HCT116 (cell line): Measurements from ENCODE around the gene MGST2. TPM values are rescaled to one million over a fixed set of nuclear protein-coding genes. Genes with fewer than 3 reads are reported as not detected.

Experiments used
- ATAC-seq: fragments of 200-7000 bp; cut with Tn5 transposase; 2 replicates; pipeline ENCODE4 v1.9.1; 2020; ENCODE audit warnings: mild to moderate bottlenecking, moderate library complexity
- BruUV-seq: library from RNA; stranded (reverse); fragments of 400-500 nt; replicated peaks from 2 replicates; lab custom pipeline; 2021; lab: Mats Ljungman, UMichigan
- CTCF ChIA-PET: fragments of 300-600 bp; sonication (Branson Sonifier 250); formaldehyde crosslinking; loops from one replicate; lab custom pipeline; 2021; ENCODE audit warnings: antibody characterized with exemption; lab: Charles Lee
- POLR2A ChIA-PET: fragments of 300-600, 350-600 bp; sonication (Branson Sonifier 250); formaldehyde crosslinking; loops from one replicate; lab custom pipeline; 2021; ENCODE audit warnings: antibody characterized with exemption; lab: Charles Lee
- RAD21 ChIA-PET, 2 experiments: fragments of 300-600 bp; sonication (Branson Sonifier 250); formaldehyde crosslinking; loops; one replicate each; lab custom pipeline; 2023; ENCODE audit warnings: low total read pairs in 2 of 2; ENCODE audit not compliant: uncharacterized antibody in 2 of 2, unreplicated experiment in 2 of 2, low non-redundant PET in 1 of 2; lab: Charles Lee
- DNase-seq: peaks from one replicate; pipeline ENCODE4 v3.0.0-alpha.2; 2010; ENCODE audit warnings: low read depth, low spot score
- H2AFZ ChIP-seq: fragments of 200-600 bp; shearing (Covaris generic), sonication (generic); 2 replicates; pipeline ENCODE4 v1.6.1; 2017; ENCODE audit warnings: low read depth, mixed run types, mixed read lengths, antibody characterized with exemption, low read length; ENCODE audit not compliant: poor library complexity, severe bottlenecking
- H3K27ac ChIP-seq: 2 replicates; pipeline ENCODE4 v1.5.1; 2012; ENCODE audit warnings: low read depth, low read length
- H3K27me3 ChIP-seq: fragments of 200-600 bp; sonication (generic); 2 replicates; pipeline ENCODE4 v1.6.1; 2016; ENCODE audit warnings: mixed run types, low read length, mixed read lengths; ENCODE audit not compliant: insufficient read depth
- H3K36me3 ChIP-seq, 2 experiments: fragments of 200-500 bp in 1 of 2; fragments of 200-600 bp in 1 of 2; sonication (Bioruptor generic) in 1 of 2; sonication (generic) in 1 of 2; 2 replicates each; pipeline versions ENCODE4 v1.5.1 to v1.6.1; 2014 to 2016; ENCODE audit warnings: low read length in 2 of 2, inconsistent platforms in 1 of 2, mixed read lengths in 1 of 2, mixed run types in 1 of 2; ENCODE audit not compliant: insufficient read depth in 2 of 2, control insufficient read depth in 1 of 2
- H3K4me1 ChIP-seq, 2 experiments: fragments of 200-600 bp in 1 of 2; sonication (generic) in 1 of 2; 2 replicates each; pipeline versions ENCODE4 v1.5.1 to v1.6.1; 2012 to 2017; ENCODE audit warnings: low read length in 2 of 2, inconsistent platforms in 1 of 2, mild to moderate bottlenecking in 1 of 2, mixed read lengths in 1 of 2, mixed run types in 1 of 2, moderate library complexity in 1 of 2; ENCODE audit not compliant: insufficient read depth in 2 of 2, control insufficient read depth in 1 of 2
- H3K4me2 ChIP-seq: fragments of 200-600 bp; sonication (generic); 2 replicates; pipeline ENCODE4 v1.6.1; 2017; ENCODE audit warnings: mixed run types, low read length, mixed read lengths
- H3K4me3 ChIP-seq, 2 experiments: fragments of 200-600 bp in 1 of 2; sonication (generic) in 1 of 2; replicated peaks in 1 of 2; 2 replicates each; pipeline ENCODE4 v1.5.1; 2011 to 2016; ENCODE audit warnings: low read length in 2 of 2, control low read depth in 1 of 2, low read depth in 1 of 2, mild to moderate bottlenecking in 1 of 2, mixed read lengths in 1 of 2, mixed run types in 1 of 2
- H3K79me2 ChIP-seq: fragments of 200-600 bp; sonication (generic); 2 replicates; pipeline ENCODE4 v1.6.1; 2017; ENCODE audit warnings: mild to moderate bottlenecking, mixed run types, low read length, moderate library complexity, mixed read lengths; ENCODE audit not compliant: insufficient read depth
- H3K9ac ChIP-seq: fragments of 200-600 bp; sonication (generic); 2 replicates; pipeline ENCODE4 v1.6.1; 2016; ENCODE audit warnings: low read length, mixed read lengths
- H3K9me2 ChIP-seq: fragments of 200-600 bp; sonication (generic), shearing (Covaris generic); 2 replicates; pipeline ENCODE4 v1.6.1; 2017; ENCODE audit warnings: mixed run types, mild to moderate bottlenecking, moderate library complexity; ENCODE audit not compliant: insufficient read depth
- H3K9me3 ChIP-seq, 2 experiments: fragments of 200-500 bp in 1 of 2; fragments of 200-600 bp in 1 of 2; sonication (Bioruptor generic) in 1 of 2; sonication (generic) in 1 of 2; 2 replicates each; pipeline ENCODE4 v1.6.1; 2014 to 2017; ENCODE audit warnings: low read length in 2 of 2, mixed read lengths in 2 of 2, inconsistent platforms in 1 of 2, low read depth in 1 of 2, mild to moderate bottlenecking in 1 of 2, mixed run types in 1 of 2, moderate library complexity in 1 of 2; ENCODE audit not compliant: control insufficient read depth in 1 of 2, insufficient read depth in 1 of 2
- H4K20me1 ChIP-seq: fragments of 200-600 bp; sonication (generic), shearing (Covaris generic); 2 replicates; pipeline ENCODE4 v1.6.1; 2017; ENCODE audit warnings: mixed run types, mild to moderate bottlenecking, moderate library complexity; ENCODE audit not compliant: insufficient read depth
- CBX3 ChIP-seq: IDR thresholded peaks from 2 replicates; pipeline ENCODE4 v1.6.1; 2012; ENCODE audit warnings: low read depth
- FOSL1 ChIP-seq: IDR thresholded peaks from 2 replicates; pipeline ENCODE4 v1.6.1; 2012; ENCODE audit warnings: low read depth
- POLR2AphosphoS5 ChIP-seq: IDR thresholded peaks from 2 replicates; pipeline ENCODE4 v1.6.1; 2011; ENCODE audit warnings: mild to moderate bottlenecking, low read depth, low read length, moderate library complexity
- RAD21 ChIP-seq: IDR thresholded peaks from 2 replicates; pipeline ENCODE4 v1.6.1; 2012; ENCODE audit warnings: low read depth, mild to moderate bottlenecking
- SRF ChIP-seq: IDR thresholded peaks from 2 replicates; pipeline ENCODE4 v1.6.1; 2012; ENCODE audit warnings: low read depth
- TCF7L2 ChIP-seq: IDR thresholded peaks from 2 replicates; pipeline ENCODE4 v1.7.0; 2011; ENCODE audit warnings: borderline replicate concordance, inconsistent platforms; ENCODE audit not compliant: insufficient read depth, insufficient read length; ENCODE audit errors: extremely low read depth
- ZFX ChIP-seq: fragments of 450-650 bp; IDR thresholded peaks from 2 replicates; pipeline ENCODE4 v1.6.1; 2017
- intact Hi-C: fragments of 100-400 bp; cut with micrococcal nuclease; formaldehyde crosslinking; loops from 2 replicates; pipeline ENCODE4 v1.10.0; 2022
- total RNA-seq: library from RNA; stranded (reverse); gene quantifications from one replicate; pipeline ENCODE4 v1.2.1, GENCODE V29; 2021; ENCODE audit not compliant: unreplicated experiment
- TF ChIP-seq, protein P1 (sequence below): IDR thresholded peaks from 2 replicates; pipeline ENCODE4 v1.6.1; 2011; ENCODE audit warnings: mild to moderate bottlenecking, low read length, moderate library complexity; ENCODE audit not compliant: insufficient replicate concordance; ENCODE audit errors: extremely low read depth
- TF ChIP-seq, protein P2 (sequence below): IDR thresholded peaks from 2 replicates; pipeline ENCODE4 v1.6.1; 2012
- TF ChIP-seq, protein P3 (sequence below), 3 experiments: fragments of 200-600 bp in 1 of 3; sonication (generic) in 1 of 3; IDR thresholded peaks in 2 of 3; conservative IDR thresholded peaks in 1 of 3; 2 replicates each; pipeline ENCODE4 v1.5.1; 2012 to 2017; ENCODE audit warnings: low read depth in 2 of 3, low read length in 2 of 3, antibody characterized with exemption in 1 of 3, borderline replicate concordance in 1 of 3, control low read depth in 1 of 3, mild to moderate bottlenecking in 1 of 3, mixed read lengths in 1 of 3, mixed run types in 1 of 3, moderate library complexity in 1 of 3; ENCODE audit not compliant: insufficient read depth in 1 of 3

MGST2 gene
- total RNA-seq, 1 experiment from 2014 or later, result 24.3 TPM

DNA sequence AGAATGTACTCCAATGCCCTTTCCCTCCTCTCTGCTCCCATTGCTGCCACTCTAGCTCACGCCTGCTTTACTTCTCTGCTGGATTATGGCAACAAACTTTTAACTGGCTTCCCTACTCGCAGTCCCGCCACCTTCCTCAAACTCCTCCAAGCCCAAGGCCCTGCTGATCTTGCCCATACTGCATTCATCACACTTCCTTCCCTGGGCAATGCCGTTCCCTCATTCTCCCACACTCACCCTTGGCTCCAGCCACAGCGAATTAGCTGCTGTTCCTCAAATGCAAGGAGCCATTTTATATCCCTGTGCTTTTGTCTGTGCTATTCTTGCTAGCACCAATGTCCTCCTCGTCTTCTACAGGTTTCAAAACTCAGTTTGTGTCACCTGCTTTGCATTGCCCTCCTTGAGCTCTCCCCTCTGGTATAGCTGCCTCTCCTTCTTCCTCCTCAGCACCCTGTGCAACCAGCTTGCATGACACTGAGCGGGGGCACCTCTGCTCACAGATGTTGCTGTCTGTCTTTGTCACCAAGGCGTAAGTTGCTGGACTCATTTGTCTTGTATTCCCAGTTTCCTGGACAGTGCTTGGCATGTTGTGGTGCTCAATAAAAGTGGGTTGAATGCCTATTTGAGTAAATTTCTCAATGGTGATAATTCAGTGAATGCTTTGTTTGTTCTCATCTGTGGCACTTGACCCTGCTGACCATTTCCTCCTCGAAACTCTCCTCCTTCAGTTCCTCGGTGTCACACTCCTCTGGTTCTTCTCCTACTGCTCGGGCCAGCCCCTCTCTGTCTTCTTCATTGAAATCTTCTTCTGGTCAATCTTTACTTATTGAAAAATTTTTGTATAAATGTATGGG lies 22.4 kb upstream of the MGST2 start:
- no peak for DNase-seq
- Histone ChIP-seq H3K27me3 (no peaks in the 10 kb centered on the region), H4K20me1 (no peaks in the 10 kb centered on the region), H3K9me2 (no peaks in the 10 kb centered on the region), H3K4me1 (peaks cover 0 to 4% of the 10 kb centered on the region in 2 experiments; a peak in 1 of 4 replicates)
- intact Hi-C loops, result loop anchor here (10.0 kb wide), 1 partner anchor 608 kb away; no protein-coding TSS in a partner anchor
- TF ChIP-seq POLR2AphosphoS5 (no peak), CBX3 (no peak), ZFX (no peak), RAD21 (no peak), SRF (no peak), TCF7L2 (no peak), FOSL1 (no peak)
- TF ChIP-seq, protein P1, sequence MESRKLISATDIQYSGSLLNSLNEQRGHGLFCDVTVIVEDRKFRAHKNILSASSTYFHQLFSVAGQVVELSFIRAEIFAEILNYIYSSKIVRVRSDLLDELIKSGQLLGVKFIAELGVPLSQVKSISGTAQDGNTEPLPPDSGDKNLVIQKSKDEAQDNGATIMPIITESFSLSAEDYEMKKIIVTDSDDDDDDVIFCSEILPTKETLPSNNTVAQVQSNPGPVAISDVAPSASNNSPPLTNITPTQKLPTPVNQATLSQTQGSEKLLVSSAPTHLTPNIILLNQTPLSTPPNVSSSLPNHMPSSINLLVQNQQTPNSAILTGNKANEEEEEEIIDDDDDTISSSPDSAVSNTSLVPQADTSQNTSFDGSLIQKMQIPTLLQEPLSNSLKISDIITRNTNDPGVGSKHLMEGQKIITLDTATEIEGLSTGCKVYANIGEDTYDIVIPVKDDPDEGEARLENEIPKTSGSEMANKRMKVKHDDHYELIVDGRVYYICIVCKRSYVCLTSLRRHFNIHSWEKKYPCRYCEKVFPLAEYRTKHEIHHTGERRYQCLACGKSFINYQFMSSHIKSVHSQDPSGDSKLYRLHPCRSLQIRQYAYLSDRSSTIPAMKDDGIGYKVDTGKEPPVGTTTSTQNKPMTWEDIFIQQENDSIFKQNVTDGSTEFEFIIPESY, result no peak
- TF ChIP-seq, protein P2, sequence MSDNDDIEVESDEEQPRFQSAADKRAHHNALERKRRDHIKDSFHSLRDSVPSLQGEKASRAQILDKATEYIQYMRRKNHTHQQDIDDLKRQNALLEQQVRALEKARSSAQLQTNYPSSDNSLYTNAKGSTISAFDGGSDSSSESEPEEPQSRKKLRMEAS, result no peak
- TF ChIP-seq, protein P3, sequence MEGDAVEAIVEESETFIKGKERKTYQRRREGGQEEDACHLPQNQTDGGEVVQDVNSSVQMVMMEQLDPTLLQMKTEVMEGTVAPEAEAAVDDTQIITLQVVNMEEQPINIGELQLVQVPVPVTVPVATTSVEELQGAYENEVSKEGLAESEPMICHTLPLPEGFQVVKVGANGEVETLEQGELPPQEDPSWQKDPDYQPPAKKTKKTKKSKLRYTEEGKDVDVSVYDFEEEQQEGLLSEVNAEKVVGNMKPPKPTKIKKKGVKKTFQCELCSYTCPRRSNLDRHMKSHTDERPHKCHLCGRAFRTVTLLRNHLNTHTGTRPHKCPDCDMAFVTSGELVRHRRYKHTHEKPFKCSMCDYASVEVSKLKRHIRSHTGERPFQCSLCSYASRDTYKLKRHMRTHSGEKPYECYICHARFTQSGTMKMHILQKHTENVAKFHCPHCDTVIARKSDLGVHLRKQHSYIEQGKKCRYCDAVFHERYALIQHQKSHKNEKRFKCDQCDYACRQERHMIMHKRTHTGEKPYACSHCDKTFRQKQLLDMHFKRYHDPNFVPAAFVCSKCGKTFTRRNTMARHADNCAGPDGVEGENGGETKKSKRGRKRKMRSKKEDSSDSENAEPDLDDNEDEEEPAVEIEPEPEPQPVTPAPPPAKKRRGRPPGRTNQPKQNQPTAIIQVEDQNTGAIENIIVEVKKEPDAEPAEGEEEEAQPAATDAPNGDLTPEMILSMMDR (IDR thresholded peaks at IDR 0.05 in 2 of 3, conservative IDR thresholded peaks at IDR 0.05 in 1 of 3; ENCODE audit: borderline replicate concordance in 1 of 3, insufficient read depth in 1 of 3, low read depth in 2 of 3, low read length in 2 of 3), result no peak
- TF ChIP-seq, all 23 proteins: peak for 0
- H3K9ac ChIP-seq, result no peak overlapping the region
- H2AFZ ChIP-seq, result no peak overlapping the region
- no peaks in the 10 kb centered on the region for H3K79me2 ChIP-seq
- RAD21 ChIA-PET, result no interaction called here
- H3K27ac ChIP-seq, result no peak overlapping the region
- no peaks in the 10 kb centered on the region for H3K9me3 ChIP-seq
- H3K36me3 ChIP-seq, result no peaks in the 10 kb centered on the region
- POLR2A ChIA-PET, result interaction anchor here (0.6 kb wide), 1 partner anchor 150 kb away, joined by 3 read pairs; no protein-coding TSS in a partner anchor
- ATAC-seq, result no peak
- no TSS peak for BruUV-seq
- no peak overlapping the region for H3K4me2 ChIP-seq
- CTCF ChIA-PET, result interaction anchor here (2.4 kb wide), 1 partner anchor 14 kb away, joined by 8 read pairs; no protein-coding TSS in a partner anchor
- no peak overlapping the region for H3K4me3 ChIP-seq
